GM19099 (cell line): ENCODE measurements around the gene LSAMP.

Source experiments
- POLR2A ChIP-seq: IDR thresholded peaks from 3 replicates; pipeline ENCODE4 v1.6.1; 2011; ENCODE audit warnings: low read depth; ENCODE audit not compliant: insufficient read length; ENCODE audit errors: extremely low read depth

Gene LSAMP

DNA sequence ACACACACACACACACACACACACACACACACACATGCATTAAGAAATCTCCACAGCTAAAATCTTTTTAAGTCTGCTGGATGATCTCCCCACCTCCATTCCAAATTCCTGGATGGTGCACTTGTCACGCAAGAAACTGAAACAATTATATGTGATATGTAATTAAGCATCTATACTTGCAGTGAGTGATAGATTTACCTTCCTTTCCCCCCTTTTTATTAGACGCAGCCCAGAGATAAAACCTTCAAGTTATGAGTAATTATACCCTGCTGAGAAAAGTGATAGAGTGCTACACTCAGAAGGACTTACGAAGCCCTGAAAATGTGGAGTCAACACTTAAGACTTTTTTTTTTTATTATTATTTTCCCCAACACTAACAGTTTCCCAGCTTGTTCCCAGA lies 255.2 kb downstream of the LSAMP start:
- TF ChIP-seq POLR2A = no peak

DNA sequence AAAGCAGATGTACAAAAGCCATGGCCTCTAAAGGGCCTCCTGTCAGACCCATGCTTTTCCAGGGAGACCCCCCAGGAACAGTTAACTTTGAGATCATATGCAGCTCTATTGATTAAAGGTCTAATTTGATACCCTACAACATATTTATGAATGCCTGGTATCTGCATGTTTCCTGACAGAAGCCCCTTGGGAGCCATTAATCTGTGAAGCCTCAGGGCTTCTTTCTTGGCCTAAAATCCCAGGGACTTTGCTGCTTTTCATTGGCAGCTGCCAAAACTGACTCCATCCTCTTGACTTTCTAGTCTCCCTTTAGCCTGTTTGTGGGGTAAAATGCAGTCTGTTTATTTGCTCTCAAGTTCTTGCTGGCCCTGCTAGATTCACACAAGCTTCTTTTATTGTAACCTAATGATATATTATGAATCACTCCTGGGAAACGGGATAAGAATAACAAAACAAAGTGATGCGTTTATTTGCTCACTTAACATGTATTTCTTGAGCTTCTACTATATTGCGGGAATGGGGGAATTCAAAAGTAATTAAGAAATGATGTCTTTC lies 257.0 kb downstream of the LSAMP start:
- TF ChIP-seq POLR2A = no peak

DNA sequence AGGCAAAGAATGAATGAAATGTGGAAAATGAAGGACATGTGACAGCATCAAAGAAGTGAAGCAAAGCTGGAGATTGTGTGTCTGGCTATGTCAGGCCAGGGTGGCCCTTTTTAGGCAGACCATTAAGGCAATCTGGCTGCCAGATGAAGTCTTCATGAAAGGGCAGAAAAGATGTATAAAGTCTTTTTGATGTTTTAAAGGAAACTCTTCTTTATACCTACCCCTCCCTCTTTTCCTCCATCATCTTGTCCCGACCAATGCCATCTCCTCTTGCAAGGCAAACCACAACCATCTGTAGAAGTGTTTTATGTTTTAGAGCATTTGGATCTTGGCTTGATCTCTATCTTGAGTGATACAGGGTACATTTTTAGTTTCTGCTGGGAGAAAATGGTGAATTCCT lies 259.2 kb downstream of the LSAMP start:
- no peak for TF ChIP-seq POLR2A

DNA sequence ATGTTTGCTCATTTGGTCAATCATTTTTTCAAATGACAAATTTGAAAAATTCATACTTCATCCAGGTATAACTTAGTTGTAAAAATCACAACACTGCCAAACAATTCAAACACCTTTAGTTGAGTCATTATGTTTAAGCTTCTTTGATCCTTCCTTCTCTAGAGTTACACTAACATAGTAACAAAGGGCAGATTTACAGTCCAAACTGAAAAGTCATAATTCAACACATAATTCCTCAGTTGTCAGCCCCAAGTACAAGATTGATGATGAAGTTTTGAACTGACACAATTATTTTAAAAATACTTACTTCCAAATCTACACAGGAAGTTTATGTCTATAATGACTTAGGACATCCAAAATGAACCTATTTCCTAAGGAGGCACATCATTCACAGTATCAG lies 264.1 kb downstream of the LSAMP start:
- no peak for TF ChIP-seq POLR2A

DNA sequence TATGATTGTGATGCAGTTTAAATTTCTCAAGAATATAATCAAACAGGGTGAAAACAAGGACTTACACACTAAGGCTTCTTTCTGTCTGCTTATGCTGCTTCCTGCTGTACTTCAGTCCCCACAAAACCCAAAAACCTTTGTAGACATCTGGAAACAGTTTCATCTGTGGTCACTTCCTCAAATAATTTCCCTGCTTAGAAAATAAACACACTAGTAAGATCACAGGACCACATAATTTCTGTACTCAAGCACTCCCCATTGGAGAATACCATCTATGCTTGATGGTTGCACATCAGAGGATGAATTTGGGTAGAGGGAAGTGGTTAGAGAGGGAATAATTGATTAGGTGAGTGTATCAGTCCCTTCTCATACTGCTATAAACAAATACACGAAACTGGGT lies 266.2 kb downstream of the LSAMP start:
- TF ChIP-seq POLR2A = no peak

DNA sequence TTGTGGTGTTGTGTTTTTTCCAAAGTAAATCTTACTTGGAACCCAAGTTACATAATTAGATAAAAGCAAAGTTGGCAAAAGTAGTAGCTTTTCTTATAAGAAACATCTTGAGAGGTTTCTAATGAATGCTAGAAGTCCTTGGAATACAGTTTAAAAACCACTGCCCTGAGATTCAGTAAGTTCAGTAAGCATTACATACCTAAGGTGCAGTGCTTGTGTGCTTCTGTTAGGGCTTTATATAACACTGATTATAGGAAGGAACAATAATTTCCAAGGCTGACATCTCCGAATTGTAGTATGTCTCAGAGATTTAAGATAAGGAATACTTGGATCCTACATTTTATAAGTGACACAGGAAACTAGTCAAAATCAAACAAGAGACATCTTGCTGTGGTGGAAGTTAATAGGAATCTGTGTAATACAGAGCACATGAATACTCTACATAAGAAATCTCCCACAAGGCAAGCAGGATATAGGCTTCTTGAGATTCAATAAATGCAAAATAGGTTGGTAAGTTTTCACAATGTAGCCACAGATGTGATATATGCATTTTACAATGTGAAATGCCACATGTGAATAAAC lies 268.2 kb downstream of the LSAMP start:
- TF ChIP-seq POLR2A = no peak

DNA sequence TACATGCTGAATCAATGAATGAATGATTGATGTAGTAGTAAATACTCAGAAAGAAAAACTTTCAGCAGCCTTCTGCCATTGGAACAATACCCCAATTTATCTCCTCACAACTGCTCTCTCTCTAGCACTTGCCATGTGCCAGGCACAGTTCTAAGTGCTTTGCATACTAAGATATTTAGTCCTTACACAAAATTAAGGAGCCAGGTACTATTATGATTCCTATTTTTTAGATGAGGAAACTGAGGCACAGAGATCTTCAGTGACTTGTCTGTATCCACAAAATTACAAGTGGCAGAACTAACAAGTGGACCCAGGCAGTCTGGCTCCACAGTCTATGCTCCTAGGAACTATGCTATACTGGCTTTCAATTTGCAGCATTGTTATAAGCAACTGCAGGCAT lies 279.2 kb downstream of the LSAMP start:
- no peak for TF ChIP-seq POLR2A

DNA sequence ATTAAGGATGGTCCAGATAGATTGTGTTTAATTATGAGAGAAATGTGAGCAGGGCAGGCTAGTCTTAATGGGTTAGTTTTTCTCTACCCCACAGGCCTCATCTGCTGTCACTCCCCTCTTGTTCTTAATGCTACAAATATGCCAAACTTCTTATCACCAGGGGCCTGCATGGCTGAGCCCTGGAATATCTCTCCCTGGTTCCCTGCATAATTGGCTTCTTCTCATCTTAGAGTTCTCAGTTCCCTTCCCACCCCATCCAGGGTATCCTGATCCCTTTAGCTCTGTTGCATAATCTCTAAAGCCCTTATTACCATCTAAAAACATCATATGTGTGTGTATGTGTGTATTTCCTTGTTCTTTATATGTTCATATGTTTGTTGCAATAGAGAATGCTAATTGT lies 279.6 kb downstream of the LSAMP start:
- TF ChIP-seq POLR2A = no peak

DNA sequence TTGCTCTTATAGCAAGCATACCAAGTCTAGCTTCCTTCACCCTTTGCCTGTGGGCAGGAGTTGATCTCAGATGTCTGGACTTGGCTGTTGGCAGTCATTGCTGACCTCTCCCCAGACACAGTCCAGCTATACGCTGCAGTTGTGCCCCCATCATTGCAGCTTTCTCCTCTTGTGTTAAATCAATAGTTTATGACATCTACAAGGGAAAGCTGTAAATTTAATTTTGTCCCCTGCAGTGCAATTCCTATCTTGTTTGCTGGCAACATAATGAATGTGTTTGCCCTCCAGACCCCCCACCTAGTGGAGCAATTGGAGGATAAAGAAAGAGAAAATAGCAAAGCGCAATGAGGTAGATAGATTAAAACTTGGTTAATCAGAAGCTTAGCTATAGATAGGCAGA lies 280.2 kb downstream of the LSAMP start:
- no peak for TF ChIP-seq POLR2A

DNA sequence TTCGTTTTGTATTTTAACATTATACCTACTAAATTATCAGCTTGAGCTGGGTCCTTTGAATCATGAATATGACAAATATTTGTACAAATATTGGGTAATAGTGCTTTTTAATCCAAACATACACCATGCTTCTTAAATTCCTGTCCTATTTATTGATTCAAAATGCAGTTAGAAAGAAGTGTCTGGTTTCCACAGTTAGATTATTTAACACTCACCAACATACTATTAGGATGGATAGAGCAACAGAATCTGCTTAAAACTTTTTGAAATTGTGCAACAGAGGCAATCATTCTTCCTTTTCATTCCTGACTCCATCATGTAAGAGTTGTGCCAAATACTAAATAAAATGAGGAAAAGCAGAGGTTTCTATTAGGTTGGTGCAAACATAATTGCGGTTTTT lies 281.2 kb downstream of the LSAMP start:
- TF ChIP-seq POLR2A = no peak

DNA sequence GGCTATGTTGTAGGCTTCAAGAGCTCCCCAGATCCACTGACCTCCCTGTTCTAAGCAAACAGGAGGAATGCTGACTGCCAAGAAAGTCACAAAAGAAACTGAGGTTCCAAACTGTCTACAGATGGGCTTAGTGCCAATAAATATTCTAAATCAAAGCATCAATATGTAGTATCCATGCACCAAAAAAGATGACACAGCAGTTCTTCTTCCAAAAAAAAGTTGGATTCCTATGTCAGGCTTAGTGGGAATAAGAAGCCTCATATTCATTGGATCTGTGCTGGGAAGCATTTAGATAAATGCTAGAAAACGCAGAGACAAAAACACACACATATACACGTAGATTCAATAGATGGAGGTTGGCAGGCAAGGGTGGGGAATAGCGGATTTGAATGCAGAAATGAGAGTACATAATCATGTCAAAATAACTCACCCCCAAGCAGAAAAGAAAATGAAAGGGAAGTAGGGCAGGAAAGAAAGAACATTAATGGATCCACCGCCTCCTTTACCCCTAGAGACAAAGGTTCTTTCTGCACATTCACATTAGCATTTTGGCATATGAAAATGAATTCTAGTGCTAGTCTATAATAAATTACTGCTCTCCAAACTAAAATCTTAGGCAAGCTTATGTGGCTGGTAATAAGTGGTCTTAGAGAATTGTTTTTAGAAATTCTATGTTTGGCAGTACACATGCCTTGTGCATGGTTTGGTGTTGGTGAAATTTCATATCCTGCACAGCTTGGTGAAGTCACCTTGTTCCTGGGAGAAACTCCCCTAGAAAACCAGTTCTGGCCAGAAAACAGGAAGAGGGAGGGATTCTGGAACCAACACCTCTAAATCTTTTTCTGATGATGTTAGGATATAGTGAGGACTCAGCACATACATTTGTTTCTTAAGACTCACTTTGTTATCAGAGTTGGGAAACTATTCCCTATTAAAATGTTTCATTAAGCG lies 283.4 kb downstream of the LSAMP start:
- TF ChIP-seq POLR2A = no peak

DNA sequence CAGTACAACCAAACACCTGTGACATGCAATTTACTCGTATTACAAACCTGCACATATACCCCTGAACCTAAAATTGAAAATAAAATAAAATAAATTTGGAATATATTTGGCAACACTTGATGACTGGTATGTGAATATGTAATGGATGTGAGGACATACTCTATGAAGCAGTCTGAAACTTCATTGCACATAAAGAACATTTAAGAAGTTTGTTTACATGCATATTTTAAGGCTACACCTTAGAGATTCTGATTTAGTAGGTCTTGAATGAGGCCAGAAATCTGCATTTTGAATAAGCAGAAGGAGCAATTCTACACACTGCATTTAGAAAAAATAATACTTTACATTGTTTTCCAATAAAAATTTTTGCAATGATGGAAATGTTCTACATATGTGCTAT lies 284.7 kb downstream of the LSAMP start:
- no peak for TF ChIP-seq POLR2A

DNA sequence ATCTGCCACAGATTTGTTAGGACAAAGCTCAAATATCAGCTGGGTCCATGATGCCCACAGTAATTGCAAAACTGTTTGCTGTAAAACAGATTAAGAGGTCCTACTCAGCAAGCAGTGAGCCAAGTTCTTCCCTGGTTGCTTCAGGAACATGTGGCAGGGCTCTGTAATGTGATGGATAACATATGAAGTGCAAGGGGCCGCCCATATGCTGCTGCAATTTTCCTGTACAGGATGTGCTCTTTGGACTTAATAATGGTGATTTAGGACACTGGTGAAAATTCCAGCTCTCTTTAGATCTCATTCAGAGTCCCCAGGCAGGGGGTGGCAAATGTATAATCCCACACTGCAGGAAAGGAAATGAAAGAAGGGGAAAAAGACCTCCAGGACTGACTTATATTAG lies 289.4 kb downstream of the LSAMP start:
- no peak for TF ChIP-seq POLR2A

DNA sequence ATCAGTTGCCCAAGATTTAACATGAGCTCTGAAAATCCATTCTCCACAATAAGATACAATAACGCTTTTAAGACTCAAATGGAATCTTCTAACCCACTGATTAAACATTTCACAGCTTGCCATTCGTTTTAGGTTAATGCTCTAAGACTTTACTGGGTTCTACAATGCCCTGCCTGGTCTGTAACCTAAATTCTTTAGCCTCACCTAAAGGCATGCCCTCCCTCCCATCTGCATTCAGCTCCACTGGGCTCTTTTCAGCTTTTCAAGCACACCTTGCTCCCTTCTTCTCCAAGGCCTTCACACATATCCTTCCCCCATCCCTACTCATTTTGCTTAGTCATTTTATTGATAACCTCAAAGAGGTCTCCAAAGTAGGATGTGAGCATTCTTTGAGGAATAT lies 290.9 kb downstream of the LSAMP start:
- TF ChIP-seq POLR2A = no peak

DNA sequence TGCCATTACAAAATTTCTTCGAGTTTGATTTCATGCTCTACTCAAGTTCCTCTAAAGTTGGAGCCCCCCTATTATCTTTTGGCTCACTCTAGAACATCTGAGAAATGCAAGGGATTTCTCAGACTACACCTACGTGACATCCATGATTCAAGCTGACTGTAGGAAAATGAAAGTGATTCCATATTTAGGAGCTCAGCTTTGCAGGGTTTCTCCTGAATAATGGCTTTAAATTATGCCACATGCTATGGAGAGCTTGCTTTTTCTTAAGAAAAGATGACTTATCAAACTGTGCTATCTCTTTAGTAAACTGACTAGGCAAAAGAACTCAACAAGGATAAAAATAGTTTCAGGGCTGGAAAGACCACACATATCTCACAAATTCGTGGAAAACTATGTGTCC lies 292.1 kb downstream of the LSAMP start:
- no peak for TF ChIP-seq POLR2A

DNA sequence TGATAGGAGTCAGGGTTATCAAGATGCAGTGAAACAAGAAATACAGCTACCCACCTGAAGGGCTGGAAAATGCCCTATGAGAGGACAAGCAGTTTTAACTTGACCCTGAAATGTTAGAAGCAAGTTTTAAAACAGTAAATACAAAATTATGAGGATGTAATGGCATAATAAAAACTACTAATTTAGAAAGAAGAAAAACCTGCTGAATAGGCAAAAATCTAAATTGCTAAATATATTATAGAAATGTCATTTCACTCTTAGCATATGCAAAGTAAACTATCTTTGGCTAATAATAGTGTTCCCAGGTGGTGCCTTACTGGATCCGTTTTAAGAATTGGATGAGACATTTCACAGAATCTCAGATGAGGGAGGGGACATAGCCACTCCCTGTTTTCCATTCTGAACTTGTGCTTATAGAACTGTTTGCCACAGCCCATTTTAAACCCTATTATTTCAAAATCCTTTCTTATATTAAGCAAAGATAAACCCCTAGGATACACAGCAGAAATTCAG lies 294.6 kb downstream of the LSAMP start:
- no peak for TF ChIP-seq POLR2A
